ES-I3 (cell line): ENCODE results near the gene CASQ1.

ENCODE experiments used
- H3K36me3 ChIP-seq: 2 replicates; pipeline ENCODE4 v1.6.1; 2013; ENCODE audit warnings: mild to moderate bottlenecking, low read length, control low read depth, moderate library complexity; ENCODE audit not compliant: insufficient read depth
- H3K4me1 ChIP-seq: 2 replicates; pipeline ENCODE4 v1.6.1; 2013; ENCODE audit warnings: mild to moderate bottlenecking, control low read depth, low read length; ENCODE audit not compliant: insufficient read depth
- H3K9ac ChIP-seq: 2 replicates; pipeline ENCODE4 v1.6.1; 2013; ENCODE audit warnings: low read depth, mild to moderate bottlenecking, low read length, moderate library complexity
- H3K9me3 ChIP-seq: 2 replicates; pipeline ENCODE4 v1.6.1; 2013; ENCODE audit warnings: mild to moderate bottlenecking, low read length, moderate library complexity; ENCODE audit not compliant: control insufficient read depth, insufficient read depth

Gene CASQ1

GRCh38 chr1:160217481-160218051 is 27.2 kb downstream of the CASQ1 start:
- H3K9me3 ChIP-seq: no peaks in the 10 kb centered on the region
- no peak overlapping the region for H3K9ac ChIP-seq
- H3K36me3 ChIP-seq: peaks cover 41% of the 10 kb centered on the region
- H3K4me1 ChIP-seq: peaks cover 12% of the 10 kb centered on the region

DNA sequence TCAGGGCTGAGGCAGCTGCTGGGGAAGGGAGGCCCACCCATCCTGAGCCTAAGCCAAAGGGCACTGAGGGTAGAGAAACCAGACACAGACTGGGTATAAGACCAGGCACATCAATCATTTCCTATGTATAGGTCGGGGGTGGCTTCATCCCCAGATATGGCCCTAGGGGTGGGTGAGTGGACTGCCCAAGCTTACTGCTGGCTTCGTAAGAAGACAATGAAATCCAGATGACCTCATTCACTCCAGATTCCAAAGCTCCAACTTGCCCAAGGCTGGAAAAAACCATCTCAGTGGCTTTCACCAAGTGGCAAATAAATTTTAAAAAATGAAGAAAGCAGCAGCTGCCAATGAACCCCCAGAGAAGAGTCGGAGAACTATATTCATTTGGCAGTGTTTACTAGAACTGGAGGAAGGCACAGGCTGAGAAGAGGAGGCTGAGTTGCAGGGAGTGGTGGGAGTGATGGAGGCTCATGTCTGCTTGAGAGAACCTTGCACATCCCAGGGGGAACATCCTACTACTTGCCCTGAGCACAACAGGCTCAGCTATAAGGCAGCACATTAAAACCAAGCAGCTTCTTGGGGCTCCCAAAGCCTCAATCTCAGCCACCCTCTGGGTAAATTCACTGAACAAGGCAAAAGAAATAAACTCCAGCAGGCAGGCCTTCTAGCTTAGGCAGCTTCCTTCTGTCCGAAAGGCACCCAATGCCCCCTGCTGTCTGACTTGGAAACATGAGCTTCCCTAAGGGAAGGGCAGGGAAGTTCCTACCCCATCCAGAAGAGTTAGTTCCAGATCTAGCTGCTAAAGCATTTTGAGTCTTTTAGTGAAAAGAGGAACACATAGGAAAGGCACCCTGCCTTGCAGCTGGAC is 28.9 kb downstream of the CASQ1 start:
- Histone ChIP-seq H3K4me1 (peaks cover 12% of the 10 kb centered on the region), H3K9me3 (no peaks in the 10 kb centered on the region), H3K9ac (no peak overlapping the region), H3K36me3 (peaks cover 32% of the 10 kb centered on the region)

GRCh38 chr1:160220301-160220700 is 29.9 kb downstream of the CASQ1 start:
- Histone ChIP-seq H3K9me3 (no peaks in the 10 kb centered on the region), H3K4me1 (peaks cover 12% of the 10 kb centered on the region), H3K36me3 (peaks cover 37% of the 10 kb centered on the region), H3K9ac (no peak overlapping the region)

DNA sequence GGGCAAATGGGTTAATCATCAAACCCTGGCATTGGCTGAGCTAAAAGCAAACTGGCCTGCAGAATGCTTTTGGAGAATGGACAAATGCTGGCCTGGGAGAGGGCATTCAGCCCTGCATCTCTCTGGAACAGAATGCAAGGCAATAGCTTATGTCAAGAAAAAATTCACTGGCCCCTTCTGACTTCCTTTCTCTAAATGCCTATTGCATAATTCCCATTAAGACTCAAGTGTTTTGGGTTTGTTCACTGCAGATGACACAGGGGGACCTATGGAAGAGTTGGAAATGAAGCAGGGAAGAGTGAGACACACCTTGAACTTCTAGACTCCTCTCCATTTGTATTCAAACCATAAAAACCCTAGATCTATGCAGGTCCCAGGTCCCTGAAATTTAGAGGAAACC is 30.7 kb downstream of the CASQ1 start:
- H3K36me3 ChIP-seq: peaks cover 37% of the 10 kb centered on the region
- no peak overlapping the region for H3K9ac ChIP-seq
- H3K4me1 ChIP-seq: peaks cover 12% of the 10 kb centered on the region
- no peaks in the 10 kb centered on the region for H3K9me3 ChIP-seq

DNA sequence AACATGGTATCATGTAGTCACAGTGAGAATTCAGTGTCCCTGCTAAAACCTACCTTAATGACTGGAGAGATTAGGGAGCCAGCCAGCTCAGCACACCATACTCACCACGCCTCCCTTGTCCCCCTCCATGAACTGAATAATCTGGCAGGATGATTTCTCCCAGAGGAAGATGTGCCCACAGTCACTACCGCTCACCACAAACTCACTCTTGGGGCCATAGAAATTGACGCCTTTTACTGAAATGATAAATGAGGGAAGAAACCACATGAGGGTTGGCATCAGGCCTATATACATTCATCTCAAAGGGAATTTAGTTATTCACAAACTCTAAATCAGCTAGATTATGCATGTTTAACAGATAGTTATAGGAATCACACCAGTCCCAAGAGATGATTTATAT is 32.2 kb downstream of the CASQ1 start:
- Histone ChIP-seq H3K4me1 (peaks cover 12% of the 10 kb centered on the region), H3K9me3 (no peaks in the 10 kb centered on the region), H3K36me3 (peaks cover 44% of the 10 kb centered on the region), H3K9ac (no peak overlapping the region)

DNA sequence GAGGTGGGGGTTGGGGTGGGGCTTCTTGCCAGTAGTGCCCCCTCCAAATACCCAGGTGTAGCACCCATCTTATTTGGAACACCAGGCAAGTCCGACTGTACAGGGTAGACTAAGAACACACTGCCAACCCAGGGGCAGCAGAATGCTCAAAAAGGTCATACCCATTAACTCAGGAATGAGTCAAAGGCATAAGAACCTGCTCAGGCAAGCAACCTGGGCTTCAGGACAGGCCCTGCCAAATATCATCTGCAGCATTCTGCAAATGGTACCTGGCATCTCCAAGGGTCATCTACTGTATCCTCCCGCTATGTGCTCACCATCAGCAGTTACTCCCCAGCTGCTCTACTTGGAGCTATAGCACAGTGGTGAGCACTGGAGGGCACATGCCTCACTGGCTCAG is 34.2 kb downstream of the CASQ1 start:
- H3K9me3 ChIP-seq: no peaks in the 10 kb centered on the region
- no peak overlapping the region for H3K9ac ChIP-seq
- peaks cover 9% of the 10 kb centered on the region; the same call in 1 of the 2 replicates for H3K4me1 ChIP-seq
- H3K36me3 ChIP-seq: peaks cover 36% of the 10 kb centered on the region

GRCh38 chr1:160225345-160225744 is 35.0 kb downstream of the CASQ1 start:
- no peak overlapping the region for H3K9ac ChIP-seq
- peaks cover 42% of the 10 kb centered on the region for H3K36me3 ChIP-seq
- H3K4me1 ChIP-seq: peaks cover 7% of the 10 kb centered on the region; the same call in 1 of the 2 replicates
- no peaks in the 10 kb centered on the region for H3K9me3 ChIP-seq

GRCh38 chr1:160226623-160227022 is 36.2 kb downstream of the CASQ1 start:
- peaks cover 39% of the 10 kb centered on the region for H3K36me3 ChIP-seq
- no peaks in the 10 kb centered on the region for H3K4me1 ChIP-seq
- H3K9ac ChIP-seq: no peak overlapping the region
- H3K9me3 ChIP-seq: no peaks in the 10 kb centered on the region

DNA sequence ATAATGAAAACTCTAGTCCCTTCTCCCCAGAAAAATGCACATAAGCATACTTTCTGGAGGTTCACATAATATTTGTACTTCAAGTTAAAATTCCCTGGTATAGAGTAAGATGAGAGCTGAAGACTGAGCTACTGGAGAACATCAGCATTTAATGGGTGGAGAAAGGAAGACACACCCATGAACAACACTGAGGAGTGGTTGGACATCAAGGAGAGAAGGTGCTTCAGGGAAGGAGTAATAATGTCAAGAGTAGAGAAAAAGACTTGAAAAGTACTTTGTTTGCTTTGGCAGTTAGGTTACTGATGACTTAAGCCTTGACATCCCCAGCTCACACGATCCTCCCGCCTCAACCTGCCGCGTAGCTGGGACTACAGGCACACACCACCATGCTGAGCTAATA is 36.7 kb downstream of the CASQ1 start:
- no peaks in the 10 kb centered on the region for H3K4me1 ChIP-seq
- H3K9me3 ChIP-seq: no peaks in the 10 kb centered on the region
- H3K9ac ChIP-seq: no peak overlapping the region
- peaks cover 37% of the 10 kb centered on the region for H3K36me3 ChIP-seq

DNA sequence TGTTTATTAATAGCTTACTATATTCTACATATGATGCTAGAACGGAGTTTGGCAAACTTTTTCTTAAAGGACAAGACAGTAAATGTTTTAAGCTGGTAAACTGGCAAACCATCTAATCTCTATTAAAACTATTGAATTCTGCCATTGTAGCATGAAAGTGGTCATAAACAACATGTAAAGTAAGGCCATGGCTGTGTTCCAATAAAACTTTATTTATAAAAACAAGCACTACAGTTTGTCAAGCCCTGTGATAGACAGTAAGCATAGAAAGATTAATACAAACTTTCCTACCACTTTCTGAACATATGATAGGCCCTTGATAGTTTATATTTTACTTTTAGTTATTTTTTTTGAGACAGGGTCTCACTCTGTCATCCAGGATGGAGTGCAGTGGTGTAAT is 37.2 kb downstream of the CASQ1 start:
- Histone ChIP-seq H3K36me3 (peaks cover 36% of the 10 kb centered on the region), H3K9ac (no peak overlapping the region), H3K9me3 (no peaks in the 10 kb centered on the region), H3K4me1 (no peaks in the 10 kb centered on the region)

DNA sequence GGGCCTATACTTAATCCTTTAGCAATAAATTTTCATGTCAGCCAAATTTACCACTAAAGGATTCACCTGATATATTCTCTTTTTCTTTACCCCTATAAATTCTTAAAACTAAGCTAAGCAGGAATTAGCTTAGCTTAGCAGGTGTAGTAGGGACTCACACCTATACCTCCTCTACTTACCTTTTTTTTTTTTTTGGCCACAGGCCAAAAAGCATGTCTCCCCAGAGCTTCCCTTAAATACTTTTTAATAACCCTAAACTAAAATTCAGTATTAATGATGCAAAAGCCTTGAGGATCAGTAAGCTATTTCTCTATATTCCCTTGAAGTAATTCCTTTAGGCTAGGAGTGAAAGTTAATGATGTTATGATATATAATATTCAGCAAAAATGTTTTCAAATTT is 38.1 kb downstream of the CASQ1 start:
- Histone ChIP-seq H3K9ac (no peak overlapping the region), H3K4me1 (no peaks in the 10 kb centered on the region), H3K36me3 (peaks cover 34% of the 10 kb centered on the region), H3K9me3 (no peaks in the 10 kb centered on the region)

DNA sequence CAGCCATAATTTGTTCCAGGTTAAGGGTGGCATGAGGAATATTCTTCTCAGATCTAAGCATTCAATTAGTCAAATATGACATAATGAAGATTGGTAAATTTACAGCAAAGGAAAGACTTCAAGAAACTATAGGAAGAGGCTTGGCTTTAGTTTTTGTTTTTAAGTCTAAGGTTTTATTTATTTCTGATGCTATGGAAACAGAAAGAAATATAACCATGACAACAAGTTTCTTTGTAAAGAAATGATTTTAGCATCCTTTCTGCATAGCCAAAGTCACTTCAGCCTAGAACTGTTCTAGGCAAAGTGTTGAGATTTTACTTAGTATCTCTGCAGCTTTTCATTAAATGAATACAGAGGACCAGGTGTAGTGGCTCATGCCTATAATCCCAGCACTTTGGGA is 42.5 kb downstream of the CASQ1 start:
- Histone ChIP-seq H3K4me1 (no peaks in the 10 kb centered on the region), H3K9me3 (no peaks in the 10 kb centered on the region), H3K36me3 (peaks cover 13% of the 10 kb centered on the region), H3K9ac (no peak overlapping the region)

DNA sequence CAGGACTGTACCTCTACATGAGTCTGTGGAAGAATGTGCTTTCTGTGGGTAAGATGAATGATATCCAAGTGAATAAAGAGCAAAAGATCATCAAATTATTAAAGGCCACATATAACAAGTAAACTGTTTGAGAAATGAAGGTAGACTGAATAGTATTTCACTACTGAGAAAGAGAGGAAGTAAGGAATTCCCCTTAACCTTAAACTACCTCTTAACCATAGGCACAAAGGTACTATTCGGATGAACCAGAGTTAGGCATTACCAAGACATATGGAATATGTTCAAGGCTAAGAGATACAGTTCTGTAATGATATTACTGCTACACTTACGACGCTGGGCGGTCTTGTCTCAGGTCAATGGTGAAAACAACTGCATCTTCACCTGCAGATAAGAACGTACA is 46.4 kb downstream of the CASQ1 start:
- Histone ChIP-seq H3K9me3 (no peaks in the 10 kb centered on the region), H3K9ac (no peak overlapping the region), H3K4me1 (no peaks in the 10 kb centered on the region), H3K36me3 (peaks cover 24% of the 10 kb centered on the region)

GRCh38 chr1:160237558-160237957 is 47.2 kb downstream of the CASQ1 start:
- peaks cover 25% of the 10 kb centered on the region for H3K36me3 ChIP-seq

GRCh38 chr1:160238408-160238807 is 48.0 kb downstream of the CASQ1 start:
- Histone ChIP-seq H3K36me3 (peaks cover 26% of the 10 kb centered on the region), H3K9ac (no peak overlapping the region), H3K4me1 (no peaks in the 10 kb centered on the region), H3K9me3 (no peaks in the 10 kb centered on the region)

More at GRCh38 chr1:160237558-160237957, 47.2 kb downstream of the CASQ1 start:
- Histone ChIP-seq H3K4me1 (no peaks in the 10 kb centered on the region), H3K9me3 (no peaks in the 10 kb centered on the region), H3K9ac (no peak overlapping the region)
